Measurements from ENCODE around the gene SLC35F6.

Gene SLC35F6

GRCh38 chr2:26801328-26801727 is 37.2 kb downstream of the SLC35F6 start:
- Histone ChIP-seq H3K4me2 (ENCODE audit: low read depth, low read length, poor library complexity, severe bottlenecking) (no peak overlapping the region), H3K36me3 (ENCODE audit: low read length) (peaks cover 8% of the 10 kb centered on the region; the same call in 1 of the 2 replicates), H3K27ac (ENCODE audit: low read depth, low read length) (no peak overlapping the region), H2AFZ (ENCODE audit: low read depth, low read length, severe bottlenecking) (no peak overlapping the region), H3F3A (ENCODE audit: insufficient read depth) (peaks cover 3% of the 10 kb centered on the region; the same call in 1 of the 2 replicates), H3K9me3 (ENCODE audit: insufficient read depth, low read length) (no peaks in the 10 kb centered on the region), H3K4me3 (ENCODE audit: insufficient read depth, low read length, poor library complexity, severe bottlenecking) (no peak overlapping the region), H3K27me3 (ENCODE audit: low read length) (no peaks in the 10 kb centered on the region), H3K9me2 (replicated peaks; ENCODE audit: insufficient read depth, low read length) (no peaks in the 10 kb centered on the region), H4K20me1 (ENCODE audit: low read depth, low read length) (no peaks in the 10 kb centered on the region), H3K9ac (ENCODE audit: low read length) (no peak overlapping the region), H3K79me2 (ENCODE audit: insufficient read depth, low read length) (no peaks in the 10 kb centered on the region)
- TF ChIP-seq, protein P1, sequence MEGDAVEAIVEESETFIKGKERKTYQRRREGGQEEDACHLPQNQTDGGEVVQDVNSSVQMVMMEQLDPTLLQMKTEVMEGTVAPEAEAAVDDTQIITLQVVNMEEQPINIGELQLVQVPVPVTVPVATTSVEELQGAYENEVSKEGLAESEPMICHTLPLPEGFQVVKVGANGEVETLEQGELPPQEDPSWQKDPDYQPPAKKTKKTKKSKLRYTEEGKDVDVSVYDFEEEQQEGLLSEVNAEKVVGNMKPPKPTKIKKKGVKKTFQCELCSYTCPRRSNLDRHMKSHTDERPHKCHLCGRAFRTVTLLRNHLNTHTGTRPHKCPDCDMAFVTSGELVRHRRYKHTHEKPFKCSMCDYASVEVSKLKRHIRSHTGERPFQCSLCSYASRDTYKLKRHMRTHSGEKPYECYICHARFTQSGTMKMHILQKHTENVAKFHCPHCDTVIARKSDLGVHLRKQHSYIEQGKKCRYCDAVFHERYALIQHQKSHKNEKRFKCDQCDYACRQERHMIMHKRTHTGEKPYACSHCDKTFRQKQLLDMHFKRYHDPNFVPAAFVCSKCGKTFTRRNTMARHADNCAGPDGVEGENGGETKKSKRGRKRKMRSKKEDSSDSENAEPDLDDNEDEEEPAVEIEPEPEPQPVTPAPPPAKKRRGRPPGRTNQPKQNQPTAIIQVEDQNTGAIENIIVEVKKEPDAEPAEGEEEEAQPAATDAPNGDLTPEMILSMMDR (IDR thresholded peaks at IDR 0.05; ENCODE audit: insufficient read depth, low read length, poor library complexity, severe bottlenecking): no peak
- TF ChIP-seq EZH2phosphoT487 (conservative IDR thresholded peaks at IDR 0.05; ENCODE audit: low read length): no peak

- Histone ChIP-seq H3K9me2 (replicated peaks; ENCODE audit: insufficient read depth, low read length) (no peaks in the 10 kb centered on the region), H3F3A (ENCODE audit: insufficient read depth) (peaks cover 3% of the 10 kb centered on the region; the same call in 1 of the 2 replicates), H3K27ac (ENCODE audit: low read depth, low read length) (no peak overlapping the region), H3K9ac (ENCODE audit: low read length) (no peak overlapping the region), H3K79me2 (ENCODE audit: insufficient read depth, low read length) (no peaks in the 10 kb centered on the region), H3K36me3 (ENCODE audit: low read length) (peaks cover 5% of the 10 kb centered on the region; the same call in 1 of the 2 replicates), H3K27me3 (ENCODE audit: low read length) (no peaks in the 10 kb centered on the region), H3K4me3 (ENCODE audit: insufficient read depth, low read length, poor library complexity, severe bottlenecking) (no peak overlapping the region), H4K20me1 (ENCODE audit: low read depth, low read length) (no peaks in the 10 kb centered on the region), H3K9me3 (ENCODE audit: insufficient read depth, low read length) (no peaks in the 10 kb centered on the region), H2AFZ (ENCODE audit: low read depth, low read length, severe bottlenecking) (no peak overlapping the region), H3K4me2 (ENCODE audit: low read depth, low read length, poor library complexity, severe bottlenecking) (no peak overlapping the region)
- TF ChIP-seq, protein P1 (IDR thresholded peaks at IDR 0.05; ENCODE audit: insufficient read depth, low read length, poor library complexity, severe bottlenecking): no peak
- no peak for TF ChIP-seq EZH2phosphoT487 (conservative IDR thresholded peaks at IDR 0.05; ENCODE audit: low read length)
Observed at GRCh38 chr2:26801796-26802195, 37.7 kb downstream of the SLC35F6 start.

DNA sequence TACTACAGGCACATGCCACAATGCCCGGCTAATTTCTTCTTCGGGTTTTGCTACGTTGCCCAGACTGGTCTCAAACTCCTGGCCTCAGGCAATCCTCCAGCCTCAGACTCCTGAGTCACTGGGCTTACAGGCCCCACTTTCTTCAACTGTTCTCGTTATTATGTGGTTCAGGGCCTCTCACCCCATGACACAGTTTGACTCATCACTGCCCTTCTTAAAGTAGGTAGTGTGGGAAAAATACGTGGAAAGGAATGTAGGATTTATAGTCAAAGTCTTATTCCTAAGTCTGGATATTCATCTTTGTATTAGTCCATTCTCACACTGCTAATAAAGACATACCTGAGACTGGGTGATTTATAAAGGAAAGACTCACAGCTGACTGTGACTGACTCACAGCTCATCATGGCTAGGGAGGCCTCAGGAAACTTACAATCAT is 41.2 kb downstream of the SLC35F6 start:
- Histone ChIP-seq H3F3A (ENCODE audit: insufficient read depth) (no peaks in the 10 kb centered on the region; the same call in 1 of the 2 replicates), H3K4me3 (ENCODE audit: insufficient read depth, low read length, poor library complexity, severe bottlenecking) (no peak overlapping the region), H3K79me2 (ENCODE audit: insufficient read depth, low read length) (no peaks in the 10 kb centered on the region), H3K36me3 (ENCODE audit: low read length) (no peaks in the 10 kb centered on the region), H2AFZ (ENCODE audit: low read depth, low read length, severe bottlenecking) (no peak overlapping the region), H4K20me1 (ENCODE audit: low read depth, low read length) (no peaks in the 10 kb centered on the region), H3K4me2 (ENCODE audit: low read depth, low read length, poor library complexity, severe bottlenecking) (no peak overlapping the region), H3K27me3 (ENCODE audit: low read length) (no peaks in the 10 kb centered on the region), H3K9ac (ENCODE audit: low read length) (no peak overlapping the region), H3K27ac (ENCODE audit: low read depth, low read length) (no peak overlapping the region), H3K9me3 (ENCODE audit: insufficient read depth, low read length) (no peaks in the 10 kb centered on the region), H3K9me2 (replicated peaks; ENCODE audit: insufficient read depth, low read length) (no peaks in the 10 kb centered on the region)
- no peak for TF ChIP-seq EZH2phosphoT487 (conservative IDR thresholded peaks at IDR 0.05; ENCODE audit: low read length)

GRCh38 chr2:26807788-26808460 is 43.8 kb downstream of the SLC35F6 start:
- Histone ChIP-seq H2AFZ (ENCODE audit: low read depth, low read length, severe bottlenecking) (no peak overlapping the region), H3K79me2 (ENCODE audit: insufficient read depth, low read length) (no peaks in the 10 kb centered on the region), H3F3A (ENCODE audit: insufficient read depth) (no peaks in the 10 kb centered on the region), H3K9me2 (replicated peaks; ENCODE audit: insufficient read depth, low read length) (no peaks in the 10 kb centered on the region), H4K20me1 (ENCODE audit: low read depth, low read length) (no peaks in the 10 kb centered on the region), H3K9ac (ENCODE audit: low read length) (no peak overlapping the region), H3K4me2 (ENCODE audit: low read depth, low read length, poor library complexity, severe bottlenecking) (no peak overlapping the region), H3K27me3 (ENCODE audit: low read length) (no peaks in the 10 kb centered on the region), H3K36me3 (ENCODE audit: low read length) (no peaks in the 10 kb centered on the region), H3K9me3 (ENCODE audit: insufficient read depth, low read length) (no peaks in the 10 kb centered on the region), H3K27ac (ENCODE audit: low read depth, low read length) (no peak overlapping the region), H3K4me3 (ENCODE audit: insufficient read depth, low read length, poor library complexity, severe bottlenecking) (no peak overlapping the region)
- TF ChIP-seq, protein P1 (IDR thresholded peaks at IDR 0.05; ENCODE audit: insufficient read depth, low read length, poor library complexity, severe bottlenecking): no peak
- no peak for TF ChIP-seq EZH2phosphoT487 (conservative IDR thresholded peaks at IDR 0.05; ENCODE audit: low read length)

Measured in SU-DHL-6 (cell line).